NCI-H82 treated with DMSO at 0.1 percent for 48 hours (cell line): ENCODE results near the gene MACROD2.
"Not testable (repeated sequence)": the region's sequence is repeated elsewhere in the genome, so short reads cannot be mapped to it uniquely, and the experiment has no call there.

Source experiments
- DNase-seq: peaks from one replicate; lab custom pipeline; 2025; ENCODE audit not compliant: unreplicated experiment; lab: John Stamatoyannopoulos, UW

MACROD2 gene

DNA sequence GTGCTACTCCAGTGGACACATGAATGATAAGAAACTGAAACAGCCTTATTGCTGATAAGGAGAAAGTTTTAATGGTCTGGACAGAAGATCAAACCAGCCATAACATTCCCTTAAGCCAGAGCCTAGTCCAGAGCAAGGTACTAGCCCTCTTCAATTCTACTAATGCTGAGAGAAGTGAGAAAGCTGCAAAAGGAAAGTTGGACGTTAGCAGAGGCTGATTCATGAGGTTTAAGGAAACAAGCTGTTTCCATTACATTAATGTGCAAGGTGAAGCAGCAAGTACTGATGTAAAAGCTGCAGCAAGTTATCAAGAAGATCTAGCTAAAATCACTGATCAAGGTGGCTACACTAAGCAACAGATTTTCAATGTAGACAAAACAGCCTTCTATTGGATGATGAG lies 1943.5 kb downstream of the MACROD2 start:
- no peak for DNase-seq

DNA sequence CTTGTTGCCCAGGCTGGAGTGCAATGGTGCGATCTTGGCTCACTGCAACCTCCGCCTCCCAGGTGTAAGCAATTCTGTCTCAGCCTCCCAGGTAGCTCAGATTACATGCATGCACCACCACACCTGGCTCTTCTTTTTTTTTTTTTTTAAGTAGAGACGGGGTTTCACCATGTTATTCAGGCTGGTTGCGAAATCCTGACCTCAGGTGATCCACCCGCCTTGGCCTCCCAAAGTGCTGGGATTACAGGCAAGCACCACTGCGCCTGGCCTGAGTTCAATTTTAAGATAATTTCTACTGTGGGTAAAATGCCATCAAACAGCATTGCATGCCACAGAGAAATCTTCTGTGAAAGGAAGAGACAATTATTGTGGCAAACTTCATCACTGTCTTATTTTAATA lies 1944.8 kb downstream of the MACROD2 start:
- no peak for DNase-seq

DNA sequence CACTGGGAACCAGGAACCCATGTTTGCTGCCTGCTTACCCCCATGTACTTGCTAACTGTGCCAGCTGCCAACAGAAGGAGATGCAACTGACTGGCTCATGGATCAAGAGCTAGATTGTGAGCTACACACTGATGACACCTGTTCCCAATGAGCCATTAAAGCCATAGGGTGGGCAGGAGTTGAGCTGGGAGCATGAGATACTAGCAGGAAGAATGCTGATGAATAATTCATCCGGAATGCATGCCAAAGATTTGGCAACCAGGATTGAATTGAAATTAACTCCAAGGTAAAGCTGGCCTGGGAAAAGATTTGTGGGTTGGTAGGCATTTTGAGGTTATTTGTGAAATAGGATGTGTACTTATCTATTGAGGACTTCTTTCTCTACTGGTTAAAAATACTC lies 1946.8 kb downstream of the MACROD2 start:
- DNase-seq = no peak

GRCh38 chr20:15945289-15945688 lies 1950.0 kb downstream of the MACROD2 start:
- DNase-seq = no peak

DNA sequence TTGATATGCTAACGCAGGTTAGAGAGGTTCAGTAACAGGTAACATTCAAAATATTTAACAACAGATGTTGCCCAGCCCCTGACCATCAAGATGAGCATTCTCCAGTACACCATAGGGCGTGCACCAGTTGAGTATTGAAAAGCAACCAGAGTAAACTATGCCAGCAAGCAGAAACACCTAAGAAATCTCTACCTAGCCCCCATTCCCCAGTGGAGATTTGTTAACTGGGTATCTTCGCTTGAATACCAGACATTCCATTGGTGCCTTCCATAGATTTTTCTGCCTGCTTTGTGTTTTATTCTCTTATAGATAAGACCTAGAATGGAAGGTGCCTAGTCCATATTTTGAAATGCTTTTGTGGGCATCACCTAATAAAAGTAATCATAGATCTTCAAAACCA lies 1954.1 kb downstream of the MACROD2 start:
- DNase-seq = no peak

DNA sequence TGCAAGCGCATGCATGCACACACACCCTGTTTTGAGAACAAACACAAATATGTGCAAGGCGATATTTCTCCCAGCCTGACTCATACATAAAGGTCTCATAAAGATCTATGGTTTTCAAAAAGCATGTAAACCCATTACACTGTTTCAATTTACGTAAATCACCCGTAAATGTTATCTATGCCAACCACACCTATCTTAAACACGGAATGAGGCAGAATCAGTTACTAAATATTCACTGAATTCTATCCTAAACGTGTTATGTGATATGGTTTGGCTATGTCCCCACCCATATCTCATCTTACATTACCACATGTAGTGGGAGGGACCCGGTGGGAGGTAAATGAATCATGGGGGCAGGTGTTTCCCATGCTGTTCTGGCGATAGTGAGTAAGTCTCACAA lies 1956.3 kb downstream of the MACROD2 start:
- DNase-seq = no peak

- no peak for DNase-seq
Measured at GRCh38 chr20:15958142-15958541, 1962.8 kb downstream of the MACROD2 start.

- DNase-seq = no peak
Measured at GRCh38 chr20:15965165-15965564, 1969.8 kb downstream of the MACROD2 start.

DNA sequence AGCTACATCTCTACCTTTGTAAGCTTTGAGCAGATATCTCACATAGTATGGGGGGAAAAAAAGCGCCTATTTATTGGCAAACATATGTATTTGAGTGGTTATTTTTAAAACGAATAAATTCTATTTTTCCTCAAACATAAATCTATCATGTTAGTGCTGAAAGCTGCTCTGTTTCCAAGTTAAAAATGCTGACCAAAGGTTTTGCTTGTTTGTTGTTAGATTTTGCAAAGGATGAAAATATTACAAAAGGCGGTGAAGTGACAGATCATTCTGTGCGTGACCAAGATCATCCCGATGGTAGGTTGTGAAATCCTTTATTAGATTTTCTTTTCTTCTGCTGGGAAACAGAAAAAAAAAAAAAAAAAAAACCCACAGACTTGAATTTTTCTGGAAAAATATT lies 1972.0 kb downstream of the MACROD2 start:
- DNase-seq = no peak

DNA sequence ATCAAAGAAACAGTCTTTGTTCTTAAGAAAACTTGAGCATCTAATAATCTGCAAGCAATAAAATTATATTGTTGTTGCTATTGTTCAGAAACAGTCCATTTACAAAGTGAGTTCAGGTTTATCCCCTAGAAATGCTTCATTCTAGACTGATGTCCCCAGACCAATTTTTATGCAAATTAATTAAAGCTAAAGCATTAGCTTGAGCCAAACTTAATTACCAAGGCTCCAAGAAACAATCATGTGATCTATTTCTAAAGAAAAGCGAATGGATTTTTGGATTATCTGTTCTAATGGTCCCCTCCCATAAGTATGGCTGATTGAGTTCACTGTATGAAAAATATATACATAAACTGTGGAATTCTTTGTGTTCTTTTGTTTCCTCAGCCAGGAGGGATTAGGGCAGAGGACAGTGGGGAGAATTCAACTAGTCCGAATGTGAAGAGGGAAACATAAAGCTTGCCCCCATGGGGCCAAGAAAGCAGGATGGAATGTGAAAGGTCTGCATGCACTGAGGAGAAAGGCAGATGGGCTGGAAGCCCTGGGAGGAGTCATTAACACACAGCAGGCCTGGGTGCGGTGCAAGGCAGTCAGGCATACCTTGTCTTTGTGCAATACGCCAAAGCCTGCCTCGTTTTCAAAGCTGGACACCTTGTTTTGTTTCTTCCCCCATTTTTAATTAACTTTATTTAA lies 1980.9 kb downstream of the MACROD2 start:
- peak; percentile 65 for DNase-seq

GRCh38 chr20:15977026-15977425 lies 1981.7 kb downstream of the MACROD2 start:
- no peak for DNase-seq

DNA sequence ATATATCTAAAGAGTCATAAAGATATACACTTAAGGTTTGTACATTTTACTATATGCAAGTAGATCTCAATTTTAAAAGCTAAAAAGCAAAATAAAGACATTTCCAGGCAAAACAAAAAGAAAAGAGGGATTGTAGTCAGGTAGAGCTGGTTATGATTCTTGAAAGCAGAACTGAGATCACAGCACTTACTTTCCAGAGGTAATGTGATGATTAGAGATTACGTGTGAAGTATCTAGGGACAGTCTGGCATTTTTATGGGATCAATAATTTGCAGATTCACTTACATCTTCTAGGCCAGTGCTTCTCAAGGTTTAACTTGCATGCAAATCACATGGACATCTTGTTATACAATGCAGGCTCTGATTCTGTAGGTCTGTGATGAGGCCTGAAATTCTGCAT lies 1982.4 kb downstream of the MACROD2 start:
- DNase-seq = no peak

- not testable (repeated sequence) for DNase-seq
Measured at GRCh38 chr20:15985494-15986368, 1990.4 kb downstream of the MACROD2 start.

- no peak for DNase-seq
Measured at GRCh38 chr20:15986690-15987089, 1991.4 kb downstream of the MACROD2 start.

DNA sequence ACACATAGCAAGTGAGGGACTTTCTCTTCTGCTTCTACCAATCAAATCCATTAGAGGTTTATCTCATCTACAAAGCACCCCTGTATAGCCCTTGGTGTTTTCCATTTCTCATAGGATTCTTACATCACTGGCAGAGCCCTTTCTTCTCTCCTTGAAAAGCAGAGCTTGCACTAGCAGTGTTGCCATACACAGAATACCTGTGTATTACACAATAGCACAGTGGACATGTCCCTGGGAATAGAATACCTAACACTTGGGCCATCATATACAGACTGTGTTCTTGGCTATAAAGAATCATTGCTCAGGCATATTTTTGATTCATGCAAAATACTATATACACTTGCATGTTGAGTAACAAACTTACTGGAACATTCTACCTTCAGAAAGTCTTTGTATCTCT lies 1996.0 kb downstream of the MACROD2 start:
- no peak for DNase-seq

- DNase-seq = no peak
Measured at GRCh38 chr20:15992564-15992963, 1997.2 kb downstream of the MACROD2 start.

- DNase-seq = no peak
Measured at GRCh38 chr20:16000112-16000511, 2004.8 kb downstream of the MACROD2 start.

- DNase-seq = no peak
Measured at GRCh38 chr20:16001286-16001685, 2006.0 kb downstream of the MACROD2 start.

- no peak for DNase-seq
Measured at GRCh38 chr20:16003310-16003709, 2008.0 kb downstream of the MACROD2 start.

DNA sequence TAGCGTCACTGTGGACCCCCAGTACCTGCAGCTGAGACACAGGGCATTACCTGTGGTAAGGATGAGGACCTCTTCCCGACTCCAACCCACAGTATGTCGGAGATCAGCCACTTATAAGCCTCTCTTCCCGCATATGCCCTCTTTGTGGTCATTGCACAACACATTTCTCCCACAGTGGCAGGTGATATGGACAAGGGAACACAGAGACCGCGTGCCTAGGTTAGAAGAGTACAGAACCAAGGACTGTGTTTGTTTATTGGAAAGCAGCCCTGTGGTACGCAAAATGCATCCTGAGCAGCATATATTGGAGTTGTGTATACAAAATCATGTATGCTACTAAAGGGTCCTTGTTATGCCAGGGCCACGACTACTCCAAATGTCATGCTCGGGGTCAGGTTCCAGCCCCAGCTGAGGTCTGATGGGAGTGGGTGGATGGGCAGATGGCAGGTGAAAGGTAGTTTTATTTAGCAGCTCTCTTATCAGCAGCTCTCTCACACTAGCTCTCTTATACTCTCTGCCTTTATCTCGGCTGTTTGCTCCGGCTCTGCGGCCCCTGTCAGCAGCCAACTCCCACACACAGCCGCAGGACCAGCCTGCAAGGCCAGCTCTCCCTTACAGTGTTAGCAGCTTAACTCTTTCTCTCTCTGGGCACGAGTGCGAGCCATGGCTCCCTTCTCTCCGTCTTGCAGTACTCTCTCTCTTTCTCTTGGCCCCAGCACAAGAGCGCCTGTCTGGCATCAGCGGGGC lies 2009.0 kb downstream of the MACROD2 start:
- DNase-seq = no peak

- peak; percentile 55 for DNase-seq
Measured at GRCh38 chr20:16005021-16005914, 2010.0 kb downstream of the MACROD2 start.
